ENCODE data around the gene MAP1S.

Gene MAP1S

DNA sequence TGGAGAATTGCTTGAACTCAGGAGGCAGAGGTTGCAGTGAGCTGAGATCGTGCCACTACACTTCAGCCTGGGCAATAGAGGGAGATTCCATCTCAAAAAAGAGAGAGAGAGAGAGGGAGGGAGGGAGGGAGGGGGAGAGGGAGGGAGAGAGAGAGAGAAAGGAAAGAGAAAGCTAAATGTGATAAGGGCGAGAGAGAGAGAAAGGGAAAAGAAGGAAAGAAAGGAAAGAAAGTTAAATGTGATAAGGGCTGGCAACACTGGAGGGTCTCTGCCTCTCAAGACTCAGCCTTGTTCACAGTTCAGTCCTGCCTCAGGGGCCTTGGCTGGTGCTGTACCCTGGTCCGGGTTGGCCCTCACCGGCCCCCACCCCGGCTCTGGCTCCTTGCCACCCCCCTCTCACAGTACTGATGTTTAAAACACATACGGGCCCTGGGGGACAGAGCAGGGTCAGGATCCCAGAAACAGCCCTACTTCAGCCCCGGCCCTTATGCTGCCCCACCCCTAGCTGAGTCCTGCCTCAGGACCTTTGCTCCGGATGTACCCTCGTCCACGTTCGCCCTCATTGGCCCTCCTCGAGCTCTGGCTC is 3.5 kb downstream of the MAP1S start:
- no peak for DNase-seq (ENCODE audit: low read depth)
- no peak overlapping the region for H3K4me3 ChIP-seq (ENCODE audit: low read depth, low read length)
- TF ChIP-seq, protein P1, sequence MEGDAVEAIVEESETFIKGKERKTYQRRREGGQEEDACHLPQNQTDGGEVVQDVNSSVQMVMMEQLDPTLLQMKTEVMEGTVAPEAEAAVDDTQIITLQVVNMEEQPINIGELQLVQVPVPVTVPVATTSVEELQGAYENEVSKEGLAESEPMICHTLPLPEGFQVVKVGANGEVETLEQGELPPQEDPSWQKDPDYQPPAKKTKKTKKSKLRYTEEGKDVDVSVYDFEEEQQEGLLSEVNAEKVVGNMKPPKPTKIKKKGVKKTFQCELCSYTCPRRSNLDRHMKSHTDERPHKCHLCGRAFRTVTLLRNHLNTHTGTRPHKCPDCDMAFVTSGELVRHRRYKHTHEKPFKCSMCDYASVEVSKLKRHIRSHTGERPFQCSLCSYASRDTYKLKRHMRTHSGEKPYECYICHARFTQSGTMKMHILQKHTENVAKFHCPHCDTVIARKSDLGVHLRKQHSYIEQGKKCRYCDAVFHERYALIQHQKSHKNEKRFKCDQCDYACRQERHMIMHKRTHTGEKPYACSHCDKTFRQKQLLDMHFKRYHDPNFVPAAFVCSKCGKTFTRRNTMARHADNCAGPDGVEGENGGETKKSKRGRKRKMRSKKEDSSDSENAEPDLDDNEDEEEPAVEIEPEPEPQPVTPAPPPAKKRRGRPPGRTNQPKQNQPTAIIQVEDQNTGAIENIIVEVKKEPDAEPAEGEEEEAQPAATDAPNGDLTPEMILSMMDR (IDR thresholded peaks at IDR 0.05; ENCODE audit: control insufficient read depth, extremely low read depth, insufficient read depth) = no peak

DNA sequence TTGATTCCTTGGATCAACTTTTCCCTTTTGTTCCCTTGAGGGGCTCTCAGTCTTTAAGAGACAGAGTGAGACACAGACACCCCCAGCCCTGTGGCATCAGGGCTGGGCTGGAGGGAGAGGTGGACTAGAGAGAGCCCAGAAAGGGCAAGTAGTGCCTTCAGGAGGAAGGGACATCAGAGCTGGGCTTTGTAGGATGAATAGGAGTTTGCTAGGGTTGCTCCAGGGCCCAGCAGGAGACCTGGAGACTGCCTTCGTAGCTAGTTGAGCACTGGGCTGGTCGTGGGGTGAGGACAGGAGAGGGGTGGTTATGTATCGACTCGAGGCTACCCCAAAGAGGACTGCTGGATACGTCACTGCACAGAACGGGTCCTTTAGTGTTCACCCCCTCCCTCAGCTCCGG is 5.4 kb downstream of the MAP1S start:
- TF ChIP-seq, protein P1 (IDR thresholded peaks at IDR 0.05; ENCODE audit: control insufficient read depth, extremely low read depth, insufficient read depth) = no peak
- H3K4me3 ChIP-seq (ENCODE audit: low read depth, low read length) = no peak overlapping the region
- DNase-seq (ENCODE audit: low read depth) = no peak

DNA sequence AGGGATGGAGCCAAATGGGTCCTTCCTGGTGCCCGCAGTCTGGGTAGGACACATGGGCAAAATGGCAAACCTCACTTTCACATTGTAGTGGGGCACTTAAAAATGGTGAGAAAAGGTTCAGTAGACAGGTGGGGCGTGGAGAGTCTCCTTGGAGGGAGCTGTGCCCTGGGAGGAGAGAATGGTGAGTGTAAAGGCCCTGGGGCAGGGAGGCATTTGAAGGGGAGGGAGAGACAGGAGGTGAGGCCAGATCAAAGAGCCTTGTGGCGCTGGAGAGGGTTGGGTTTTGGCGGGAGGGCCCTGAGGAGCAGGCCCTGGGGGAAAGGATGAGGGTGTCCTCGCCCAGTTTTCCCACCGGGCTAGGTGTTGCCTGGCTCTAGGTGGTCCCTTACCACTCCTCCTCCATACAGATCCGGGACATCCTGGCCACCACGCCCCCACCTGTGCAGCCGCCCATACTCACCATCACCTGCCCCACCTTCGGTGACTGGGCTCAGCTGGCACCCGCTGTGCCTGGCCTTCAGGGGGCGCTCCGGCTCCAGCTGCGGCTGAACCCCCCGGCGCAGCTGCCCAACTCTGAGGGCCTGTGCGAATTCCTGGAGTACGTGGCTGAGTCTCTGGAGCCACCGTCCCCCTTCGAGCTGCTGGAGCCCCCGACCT is 6.3 kb downstream of the MAP1S start:
- TF ChIP-seq, protein P1 (IDR thresholded peaks at IDR 0.05; ENCODE audit: control insufficient read depth, extremely low read depth, insufficient read depth) = peak; percentile 33
- DNase-seq (ENCODE audit: low read depth) = no peak
- H3K4me3 ChIP-seq (ENCODE audit: low read depth, low read length) = no peak overlapping the region

DNA sequence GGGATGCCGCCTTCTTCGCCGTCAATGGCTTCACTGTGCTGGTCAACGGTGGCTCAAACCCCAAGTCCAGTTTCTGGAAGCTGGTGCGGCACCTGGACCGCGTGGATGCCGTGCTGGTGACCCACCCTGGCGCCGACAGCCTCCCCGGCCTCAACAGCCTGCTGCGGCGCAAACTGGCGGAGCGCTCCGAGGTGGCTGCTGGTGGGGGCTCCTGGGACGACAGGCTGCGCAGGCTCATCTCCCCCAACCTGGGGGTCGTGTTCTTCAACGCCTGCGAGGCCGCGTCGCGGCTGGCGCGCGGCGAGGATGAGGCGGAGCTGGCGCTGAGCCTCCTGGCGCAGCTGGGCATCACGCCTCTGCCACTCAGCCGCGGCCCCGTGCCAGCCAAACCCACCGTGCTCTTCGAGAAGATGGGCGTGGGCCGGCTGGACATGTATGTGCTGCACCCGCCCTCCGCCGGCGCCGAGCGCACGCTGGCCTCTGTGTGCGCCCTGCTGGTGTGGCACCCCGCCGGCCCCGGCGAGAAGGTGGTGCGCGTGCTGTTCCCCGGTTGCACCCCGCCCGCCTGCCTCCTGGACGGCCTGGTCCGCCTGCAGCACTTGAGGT is 7.0 kb downstream of the MAP1S start:
- TF ChIP-seq, protein P1 (IDR thresholded peaks at IDR 0.05; ENCODE audit: control insufficient read depth, extremely low read depth, insufficient read depth) = no peak
- H3K4me3 ChIP-seq (ENCODE audit: low read depth, low read length) = no peak overlapping the region
- DNase-seq (ENCODE audit: low read depth) = no peak

DNA sequence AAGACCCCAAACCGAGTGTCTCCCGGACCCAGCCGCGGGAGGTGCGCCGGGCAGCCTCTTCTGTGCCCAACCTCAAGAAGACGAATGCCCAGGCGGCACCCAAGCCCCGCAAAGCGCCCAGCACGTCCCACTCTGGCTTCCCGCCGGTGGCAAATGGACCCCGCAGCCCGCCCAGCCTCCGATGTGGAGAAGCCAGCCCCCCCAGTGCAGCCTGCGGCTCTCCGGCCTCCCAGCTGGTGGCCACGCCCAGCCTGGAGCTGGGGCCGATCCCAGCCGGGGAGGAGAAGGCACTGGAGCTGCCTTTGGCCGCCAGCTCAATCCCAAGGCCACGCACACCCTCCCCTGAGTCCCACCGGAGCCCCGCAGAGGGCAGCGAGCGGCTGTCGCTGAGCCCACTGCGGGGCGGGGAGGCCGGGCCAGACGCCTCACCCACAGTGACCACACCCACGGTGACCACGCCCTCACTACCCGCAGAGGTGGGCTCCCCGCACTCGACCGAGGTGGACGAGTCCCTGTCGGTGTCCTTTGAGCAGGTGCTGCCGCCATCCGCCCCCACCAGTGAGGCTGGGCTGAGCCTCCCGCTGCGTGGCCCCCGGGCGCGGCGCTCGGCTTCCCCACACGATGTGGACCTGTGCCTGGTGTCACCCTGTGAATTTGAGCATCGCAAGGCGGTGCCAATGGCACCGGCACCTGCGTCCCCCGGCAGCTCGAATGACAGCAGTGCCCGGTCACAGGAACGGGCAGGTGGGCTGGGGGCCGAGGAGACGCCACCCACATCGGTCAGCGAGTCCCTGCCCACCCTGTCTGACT is 7.9 kb downstream of the MAP1S start:
- no peak for DNase-seq (ENCODE audit: low read depth)
- H3K4me3 ChIP-seq (ENCODE audit: low read depth, low read length) = no peak overlapping the region
- TF ChIP-seq, protein P1 (IDR thresholded peaks at IDR 0.05; ENCODE audit: control insufficient read depth, extremely low read depth, insufficient read depth) = no peak

DNA sequence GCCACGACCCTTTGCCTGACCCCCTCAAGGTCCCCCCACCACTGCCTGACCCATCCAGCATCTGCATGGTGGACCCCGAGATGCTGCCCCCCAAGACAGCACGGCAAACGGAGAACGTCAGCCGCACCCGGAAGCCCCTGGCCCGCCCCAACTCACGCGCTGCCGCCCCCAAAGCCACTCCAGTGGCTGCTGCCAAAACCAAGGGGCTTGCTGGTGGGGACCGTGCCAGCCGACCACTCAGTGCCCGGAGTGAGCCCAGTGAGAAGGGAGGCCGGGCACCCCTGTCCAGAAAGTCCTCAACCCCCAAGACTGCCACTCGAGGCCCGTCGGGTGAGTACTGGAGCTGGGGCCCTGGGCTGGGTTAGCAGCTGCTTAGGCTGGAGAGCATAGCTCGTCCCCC is 8.6 kb downstream of the MAP1S start:
- TF ChIP-seq, protein P1 (IDR thresholded peaks at IDR 0.05; ENCODE audit: control insufficient read depth, extremely low read depth, insufficient read depth) = no peak
- no peak for DNase-seq (ENCODE audit: low read depth)
- no peak overlapping the region for H3K4me3 ChIP-seq (ENCODE audit: low read depth, low read length)
